Type B pancreatic cell (in vitro differentiated cells): ENCODE results near the gene POLR3C. TPM values are rescaled to one million over a fixed set of nuclear protein-coding genes. Genes with fewer than 3 reads are reported as not detected.
A peak's percentile ranks its signal among the peaks of the same experiment; 100 is the strongest.
"Not testable (repeated sequence)": the region's sequence is repeated elsewhere in the genome, so short reads cannot be mapped to it uniquely, and the experiment has no call there.

Source experiments
- DNase-seq: peaks from one replicate; pipeline ENCODE4 v3.0.0; 2021; ENCODE audit warnings: mixed read lengths; ENCODE audit not compliant: unreplicated experiment; ENCODE audit errors: extremely low spot score
- H3K27ac Mint-ChIP-seq: 2 replicates; pipeline ENCODE4 v1.8.0; 2021; ENCODE audit warnings: mild to moderate bottlenecking, mixed read lengths
- H3K27me3 Mint-ChIP-seq: 2 replicates; pipeline ENCODE4 v1.8.0; 2021; ENCODE audit warnings: mixed read lengths
- H3K36me3 Mint-ChIP-seq: 2 replicates; pipeline ENCODE4 v1.8.0; 2021; ENCODE audit warnings: mixed read lengths
- H3K4me1 Mint-ChIP-seq: one replicate; pipeline ENCODE4 v1.8.0; 2021; ENCODE audit warnings: mixed read lengths; ENCODE audit not compliant: unreplicated experiment
- H3K4me3 Mint-ChIP-seq: 2 replicates; pipeline ENCODE4 v1.8.0; 2021; ENCODE audit warnings: mild to moderate bottlenecking, mixed read lengths
- H3K9me3 Mint-ChIP-seq: 2 replicates; pipeline ENCODE4 v1.8.0; 2021; ENCODE audit warnings: mixed read lengths
- CTCF ChIP-seq: fragments of 200-600 bp; sonication (generic); conservative IDR thresholded peaks from 2 replicates; pipeline ENCODE4 v1.5.0; 2021; ENCODE audit warnings: antibody characterized with exemption, mild to moderate bottlenecking
- total RNA-seq: library from RNA; stranded (reverse); gene quantifications from 2 replicates; pipeline ENCODE4 v1.2.1, GENCODE V29; 2021; ENCODE audit warnings: low replicate concordance

POLR3C gene
- total RNA-seq, 1 donor from 2014 or later, result 28.3 TPM

- no peak for TF ChIP-seq CTCF
- Mint-ChIP-seq H3K36me3 (peaks cover 4% of the 10 kb centered on the region), H3K27me3 (no peaks in the 10 kb centered on the region), H3K4me1 (peaks cover 18% of the 10 kb centered on the region), H3K4me3 (no peak overlapping the region), H3K27ac (no peak overlapping the region), H3K9me3 (no peaks in the 10 kb centered on the region)
- DNase-seq, result no peak
Measured at GRCh38 chr1:145806408-145806807, 17.6 kb upstream of the POLR3C start.

GRCh38 chr1:145806844-145807243, 17.2 kb upstream of the POLR3C start:
- DNase-seq, result no peak
- Mint-ChIP-seq H3K36me3 (peaks cover 4% of the 10 kb centered on the region), H3K27ac (no peak overlapping the region)

GRCh38 chr1:145812977-145813810, 10.8 kb upstream of the POLR3C start:
- H3K27ac Mint-ChIP-seq, H3K4me3 Mint-ChIP-seq, H3K36me3 Mint-ChIP-seq, H3K9me3 Mint-ChIP-seq, H3K27me3 Mint-ChIP-seq, H3K4me1 Mint-ChIP-seq, DNase-seq: not testable (repeated sequence)

More at GRCh38 chr1:145806844-145807243, 17.2 kb upstream of the POLR3C start:
- peaks cover 18% of the 10 kb centered on the region for H3K4me1 Mint-ChIP-seq
- no peaks in the 10 kb centered on the region for H3K9me3 Mint-ChIP-seq
- no peak for TF ChIP-seq CTCF
- H3K4me3 Mint-ChIP-seq, result no peak overlapping the region
- H3K27me3 Mint-ChIP-seq, result no peaks in the 10 kb centered on the region

GRCh38 chr1:145818095-145818494, 5.9 kb upstream of the POLR3C start:
- H3K4me1 Mint-ChIP-seq, result not testable (repeated sequence)

GRCh38 chr1:145822779-145823331, 1.1 kb upstream of the POLR3C start:
- H3K4me3 Mint-ChIP-seq, DNase-seq, H3K4me1 Mint-ChIP-seq, H3K27me3 Mint-ChIP-seq, H3K9me3 Mint-ChIP-seq, H3K27ac Mint-ChIP-seq: not testable (repeated sequence)
- peaks cover 16% of the 10 kb centered on the region for H3K36me3 Mint-ChIP-seq

More at GRCh38 chr1:145818095-145818494, 5.9 kb upstream of the POLR3C start:
- not testable (repeated sequence) for H3K9me3 Mint-ChIP-seq, H3K4me3 Mint-ChIP-seq, H3K36me3 Mint-ChIP-seq, H3K27me3 Mint-ChIP-seq, H3K27ac Mint-ChIP-seq, DNase-seq

GRCh38 chr1:145824499-145824842, 471 bp downstream of the POLR3C start:
- Mint-ChIP-seq H3K36me3 (peaks cover 30% of the 10 kb centered on the region), H3K4me3 (peak overlapping the region; percentile 97), H3K27me3 (no peaks in the 10 kb centered on the region), H3K27ac (peak overlapping the region; percentile 98), H3K9me3 (no peaks in the 10 kb centered on the region), H3K4me1 (peaks cover 6% of the 10 kb centered on the region)
- no peak for TF ChIP-seq CTCF
- DNase-seq, result no peak

GRCh38 chr1:145826030-145826429, 2.0 kb downstream of the POLR3C start:
- peaks cover 38% of the 10 kb centered on the region for H3K36me3 Mint-ChIP-seq
- no peaks in the 10 kb centered on the region for H3K9me3 Mint-ChIP-seq
- no peak for TF ChIP-seq CTCF
- peaks cover 6% of the 10 kb centered on the region for H3K4me1 Mint-ChIP-seq
- peak overlapping the region; percentile 97 for H3K4me3 Mint-ChIP-seq
- H3K27me3 Mint-ChIP-seq, result no peaks in the 10 kb centered on the region
- no peak for DNase-seq
- no peak overlapping the region for H3K27ac Mint-ChIP-seq
